Activated CD8-positive, alpha-beta memory T cell treated with anti-CD3 and anti-CD28 coated beads for 4 hours (primary cell): ENCODE results near the gene NIPAL3.
"Not testable (repeated sequence)": the region's sequence is repeated elsewhere in the genome, so short reads cannot be mapped to it uniquely, and the experiment has no call there.

ENCODE experiments used
- DNase-seq, 2 donors: peaks; one replicate each; pipeline ENCODE4 v3.0.0-alpha.2; 2020; ENCODE audit warnings: low read depth in 2 of 2

Gene NIPAL3

GRCh38 chr1:24457866-24458265, 42.3 kb downstream of the NIPAL3 start:
- DNase-seq: no peak

DNA sequence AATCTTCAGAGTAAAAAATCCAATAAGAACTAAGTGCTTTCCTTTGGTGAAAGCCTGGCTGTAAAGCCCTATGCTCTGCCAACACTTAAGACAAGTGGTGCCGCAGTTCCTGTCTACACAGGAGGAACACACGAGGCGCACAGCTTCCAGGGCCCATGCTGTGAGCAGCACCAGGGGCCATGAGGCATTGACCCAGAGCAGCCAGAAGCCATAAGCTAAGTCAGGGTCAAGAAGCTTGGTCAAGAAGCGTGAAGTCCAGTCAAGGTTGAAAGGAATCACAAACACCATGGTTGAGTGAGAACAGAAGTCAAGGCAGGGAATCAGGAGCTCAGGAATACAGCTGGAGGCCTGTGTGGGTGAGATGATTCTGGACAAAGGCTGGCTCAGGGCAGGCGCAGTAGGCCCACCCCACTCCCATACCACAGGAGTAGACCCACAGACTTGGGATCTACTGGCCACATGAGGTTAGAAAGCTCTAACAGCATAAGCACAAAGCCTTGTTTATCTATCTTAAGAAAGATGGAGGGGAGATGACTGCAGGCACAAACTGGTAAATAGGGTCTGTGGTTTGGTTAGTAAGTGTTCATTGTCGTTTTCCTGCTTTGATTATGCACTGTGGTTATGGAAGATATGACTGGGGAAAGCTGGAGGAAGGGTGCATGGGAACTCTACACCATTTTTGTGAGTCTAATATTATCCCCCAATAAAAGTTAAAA, 44.1 kb downstream of the NIPAL3 start:
- DNase-seq: no peak

DNA sequence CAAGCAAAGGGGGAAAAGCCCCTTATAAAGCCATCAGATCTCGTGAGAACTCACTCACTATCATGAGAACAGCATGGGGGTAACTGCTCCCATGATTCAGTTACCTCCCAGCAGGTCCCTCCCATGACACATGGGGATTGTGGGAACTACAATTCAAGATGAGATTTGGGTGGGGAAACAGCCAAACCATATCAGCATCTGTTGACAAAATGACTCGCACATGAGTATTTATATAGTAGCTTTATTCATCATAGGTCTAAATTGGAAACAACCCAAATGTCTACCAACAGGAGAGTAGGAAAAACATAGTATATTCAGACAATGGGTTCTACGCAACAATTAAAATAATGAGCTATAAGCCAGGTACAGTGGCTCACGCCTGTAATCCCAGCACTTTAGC, 46.5 kb downstream of the NIPAL3 start:
- not testable (repeated sequence) for DNase-seq

DNA sequence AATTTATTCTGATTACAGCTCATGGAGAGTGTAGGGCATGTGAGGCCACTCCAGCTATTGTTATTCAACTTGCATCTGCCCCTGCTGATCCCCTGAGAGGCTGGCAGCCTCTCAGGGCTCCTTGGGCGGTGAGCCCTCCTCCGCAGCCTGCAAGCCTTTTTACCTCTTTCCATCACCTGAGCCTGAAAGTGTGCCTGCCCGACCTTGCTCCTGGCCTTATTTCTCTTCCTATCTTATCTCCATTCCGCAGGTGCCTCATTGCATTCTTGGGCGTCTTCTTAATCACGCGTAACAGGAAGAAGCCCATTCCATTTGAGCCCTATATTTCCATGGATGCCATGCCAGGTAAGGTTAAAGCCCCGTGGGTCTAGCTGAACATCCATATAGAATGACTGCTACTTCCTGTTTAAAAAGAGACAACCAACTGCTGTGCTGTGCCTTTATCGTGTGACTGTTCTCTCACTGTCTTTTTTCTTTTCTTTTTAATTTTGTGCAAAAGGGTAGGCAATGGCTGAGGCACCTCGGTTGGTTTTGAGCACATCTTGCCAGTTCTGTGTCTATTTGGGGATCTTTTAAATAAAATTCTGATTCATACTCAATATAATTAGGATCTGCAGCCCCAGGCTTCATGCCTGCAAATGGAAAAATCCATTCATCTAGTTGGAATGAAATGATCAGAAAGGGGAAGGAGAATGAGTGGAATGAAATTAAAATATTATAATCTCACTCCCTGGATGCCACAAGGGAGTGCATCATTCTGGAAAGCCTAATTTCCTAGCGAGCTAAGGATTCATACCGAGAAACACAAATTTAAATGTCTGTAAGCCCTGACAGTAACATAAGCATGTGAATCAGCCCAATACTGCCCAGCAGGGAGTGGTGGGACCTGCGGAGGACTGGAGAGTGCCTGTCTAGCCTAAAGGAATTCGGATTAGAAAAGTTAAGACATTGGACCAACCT, 48.5 kb downstream of the NIPAL3 start:
- no peak for DNase-seq

GRCh38 chr1:24465099-24465498, 49.5 kb downstream of the NIPAL3 start:
- DNase-seq: no peak

DNA sequence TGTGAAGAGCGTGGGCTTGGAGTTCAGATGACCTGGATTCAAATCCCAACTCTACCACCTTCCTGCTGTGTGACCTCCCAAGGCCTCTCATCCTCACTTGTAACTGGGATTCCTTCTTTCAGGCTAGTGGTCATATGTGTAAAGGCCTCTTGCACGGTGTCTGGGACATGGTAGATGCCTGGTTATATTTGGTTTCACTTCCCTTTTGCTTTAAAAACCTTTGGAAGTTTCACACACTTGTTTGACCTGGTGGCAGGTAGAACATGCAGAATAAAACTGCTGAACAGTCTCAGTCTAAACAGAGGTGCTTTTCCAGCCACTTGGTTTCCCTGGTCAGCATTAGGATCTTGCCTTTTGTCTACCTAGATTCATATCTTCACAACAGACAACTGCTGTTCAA, 50.0 kb downstream of the NIPAL3 start:
- no peak for DNase-seq

DNA sequence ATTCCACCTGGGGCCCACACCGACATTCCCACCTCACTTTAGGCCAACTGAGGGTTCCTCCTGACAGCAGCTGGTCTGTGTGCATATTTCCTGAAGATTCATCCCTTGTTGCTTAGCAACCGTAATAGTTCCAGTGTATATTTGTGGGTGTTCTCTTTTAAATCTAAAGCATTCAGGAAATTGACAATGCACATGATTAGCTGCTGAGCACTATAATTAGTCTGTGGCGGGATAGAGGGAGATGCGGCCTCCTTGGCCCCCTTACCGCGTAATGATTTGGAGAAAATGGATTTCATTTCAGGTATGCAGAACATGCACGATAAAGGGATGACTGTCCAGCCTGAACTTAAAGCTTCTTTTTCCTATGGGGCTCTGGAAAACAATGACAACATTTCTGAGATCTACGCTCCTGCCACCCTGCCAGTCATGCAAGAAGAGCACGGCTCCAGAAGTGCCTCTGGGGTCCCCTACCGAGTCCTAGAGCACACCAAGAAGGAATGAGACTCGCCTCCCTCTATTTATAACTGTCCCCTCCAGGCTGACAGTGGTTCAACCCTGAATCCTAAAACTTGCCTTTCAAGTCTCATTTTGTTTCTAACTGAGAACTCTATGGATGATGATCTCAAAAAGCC, 53.2 kb downstream of the NIPAL3 start:
- DNase-seq: no peak

DNA sequence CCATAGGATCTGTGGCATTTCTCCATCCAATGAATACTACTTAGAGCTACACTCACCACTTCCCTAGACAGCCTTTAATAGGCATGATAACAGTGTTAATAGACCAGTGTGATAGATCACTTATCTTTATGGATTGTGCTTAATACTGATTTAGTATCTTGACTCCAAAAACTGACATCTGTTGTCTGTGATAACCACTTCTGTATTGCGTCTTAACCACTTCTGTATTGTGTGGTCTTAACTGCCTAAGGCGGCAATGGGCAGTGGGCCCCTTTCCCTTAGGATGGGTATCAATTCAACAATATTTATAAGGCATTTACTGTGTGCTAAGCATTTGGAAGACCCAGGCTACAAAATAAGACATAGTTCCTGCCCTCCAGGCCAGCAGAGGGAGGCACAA, 55.0 kb downstream of the NIPAL3 start:
- DNase-seq: no peak

DNA sequence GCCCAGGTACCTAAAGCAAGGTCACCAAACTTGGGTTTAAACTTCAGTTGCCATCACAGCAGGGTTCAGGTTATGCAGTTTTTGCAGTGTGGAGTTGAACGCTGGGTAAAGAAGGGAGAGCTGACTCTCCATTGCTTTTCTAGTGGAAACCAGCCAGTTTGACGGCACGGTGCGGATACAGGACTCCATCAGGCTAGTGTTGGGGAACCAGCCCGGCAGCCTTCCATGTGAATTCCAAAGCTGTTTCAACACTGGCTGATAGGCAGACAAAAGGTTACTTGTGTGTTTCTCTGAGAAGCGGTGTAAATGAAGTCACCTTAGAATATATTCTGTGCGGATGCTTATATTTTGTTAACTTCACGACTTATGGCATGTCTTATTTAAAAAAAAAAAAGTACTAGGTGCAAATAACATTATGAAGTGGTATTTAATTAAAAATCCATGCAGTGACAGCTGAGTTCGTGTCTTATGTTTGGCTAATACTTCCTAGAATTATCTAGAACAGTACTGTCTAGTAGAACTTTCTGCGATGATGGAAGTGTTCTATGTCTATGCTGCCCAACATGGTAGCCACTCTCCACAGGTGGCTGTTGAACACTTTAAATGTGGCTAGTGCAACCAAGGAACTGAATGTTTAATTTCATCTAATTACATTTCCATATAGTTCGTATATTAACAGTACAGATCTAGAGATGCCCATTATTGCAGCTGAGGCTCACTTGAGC, 57.1 kb downstream of the NIPAL3 start:
- no peak for DNase-seq

GRCh38 chr1:24474193-24474592, 58.6 kb downstream of the NIPAL3 start:
- DNase-seq: no peak

- no peak for DNase-seq
These were observed 60.1 kb downstream of the NIPAL3 start for GRCh38 chr1:24475700-24476099.

GRCh38 chr1:24476571-24476970, 61.0 kb downstream of the NIPAL3 start:
- no peak for DNase-seq

GRCh38 chr1:24477309-24477708, 61.7 kb downstream of the NIPAL3 start:
- DNase-seq: no peak

GRCh38 chr1:24481101-24481500, 65.5 kb downstream of the NIPAL3 start:
- DNase-seq: peak in 1 of 2 donors; percentile 46

GRCh38 chr1:24481843-24482610, 66.4 kb downstream of the NIPAL3 start:
- DNase-seq: no peak

- no peak for DNase-seq
These were observed 67.8 kb downstream of the NIPAL3 start for GRCh38 chr1:24483441-24483840.

- no peak for DNase-seq
These were observed 68.6 kb downstream of the NIPAL3 start for GRCh38 chr1:24484199-24484598.

DNA sequence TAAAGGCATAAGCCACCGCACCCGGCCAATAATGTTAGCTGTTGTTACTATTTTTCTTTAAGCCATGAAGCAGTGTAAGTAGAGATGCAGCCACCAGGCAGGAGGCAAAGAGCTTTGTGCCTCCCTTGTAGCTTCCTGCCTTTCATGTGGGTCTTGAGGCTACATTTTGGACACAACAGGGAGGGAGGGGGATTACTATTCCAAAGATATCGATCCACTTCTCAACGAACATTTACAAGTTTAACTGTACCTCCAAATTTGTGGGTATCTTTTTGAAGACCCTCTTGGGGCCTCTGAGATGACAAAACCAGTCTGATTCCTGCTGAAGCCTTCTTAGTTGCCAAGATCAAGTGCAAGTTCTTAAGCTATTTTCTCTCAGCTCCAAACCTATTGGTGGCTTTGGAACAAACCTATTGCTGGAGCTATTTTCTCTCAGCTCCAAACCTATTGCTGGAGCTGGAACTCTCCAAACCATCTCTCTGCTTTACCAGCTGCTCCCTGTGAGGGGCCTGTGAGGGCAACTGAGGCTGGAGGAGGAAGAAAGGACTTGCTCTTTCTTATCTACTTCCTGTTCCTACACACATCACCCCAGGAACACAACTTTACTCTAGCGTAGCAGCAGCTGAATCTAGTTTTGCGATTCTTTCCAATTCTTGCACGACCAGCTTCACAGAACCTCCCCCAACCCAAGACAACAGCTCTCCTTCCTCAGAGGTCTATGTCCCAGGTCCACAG, 70.9 kb downstream of the NIPAL3 start:
- DNase-seq: no peak

GRCh38 chr1:24487455-24487854, 71.9 kb downstream of the NIPAL3 start:
- no peak for DNase-seq

DNA sequence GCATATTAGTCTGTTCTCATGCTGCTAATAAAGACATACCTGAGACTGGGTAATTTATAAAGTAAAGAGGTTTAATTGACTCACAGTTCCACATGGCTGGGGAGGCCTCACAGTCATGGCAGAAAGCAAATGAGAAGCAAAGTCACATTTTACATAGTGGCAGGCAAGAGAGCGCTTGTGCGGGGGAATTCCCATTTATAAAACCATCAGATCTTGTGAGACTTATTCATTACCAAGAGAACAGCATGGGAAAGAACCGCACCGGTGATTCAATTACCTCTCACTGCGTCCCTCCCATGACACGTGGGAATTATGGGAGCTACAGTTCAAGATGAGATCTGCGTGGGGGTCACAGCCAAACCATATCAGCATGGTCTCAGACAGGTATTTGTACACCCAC, 72.6 kb downstream of the NIPAL3 start:
- peak in 1 of 2 donors; percentile 63 for DNase-seq
